ENCODE results near the gene RHD.
"Not testable (repeated sequence)": the region's sequence is repeated elsewhere in the genome, so short reads cannot be mapped to it uniquely, and the experiment has no call there.

DNA sequence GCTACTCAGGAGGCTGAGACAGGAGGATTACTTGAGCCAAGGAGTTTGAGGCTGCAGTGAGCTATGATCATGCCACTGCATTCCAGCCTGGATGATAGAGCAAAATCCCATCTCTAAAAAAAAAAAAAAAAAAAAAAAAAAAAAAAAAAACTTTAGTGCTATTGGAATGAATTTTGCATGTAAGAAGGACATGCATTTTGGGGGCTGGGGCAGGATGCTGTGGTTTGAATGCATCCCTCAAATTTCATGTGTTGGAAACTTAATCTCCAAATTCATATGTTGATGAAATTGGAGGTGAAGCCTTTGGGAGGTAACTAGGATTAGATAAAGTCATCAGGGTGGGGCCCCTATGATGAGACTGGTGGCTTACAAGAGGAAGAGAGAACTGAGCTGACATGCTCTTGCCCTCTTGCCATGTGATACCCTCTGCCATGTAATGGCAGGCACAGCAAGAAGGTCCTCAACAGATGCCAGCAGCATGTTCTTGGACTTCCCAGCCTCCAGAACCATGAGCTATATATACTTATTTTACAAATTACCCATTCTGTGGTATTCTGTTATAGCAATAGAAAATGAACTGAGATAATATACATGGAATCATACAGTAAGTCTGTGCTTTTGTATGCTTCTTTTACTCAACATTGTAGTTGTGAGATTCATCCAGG lies 40.6 kb downstream of the RHD start:
- not testable (repeated sequence) for TF ChIP-seq BACH2 (CRISPR knock-in tag; IDR thresholded peaks at IDR 0.05; ENCODE audit: borderline replicate concordance)
- TF ChIP-seq, protein P1, sequence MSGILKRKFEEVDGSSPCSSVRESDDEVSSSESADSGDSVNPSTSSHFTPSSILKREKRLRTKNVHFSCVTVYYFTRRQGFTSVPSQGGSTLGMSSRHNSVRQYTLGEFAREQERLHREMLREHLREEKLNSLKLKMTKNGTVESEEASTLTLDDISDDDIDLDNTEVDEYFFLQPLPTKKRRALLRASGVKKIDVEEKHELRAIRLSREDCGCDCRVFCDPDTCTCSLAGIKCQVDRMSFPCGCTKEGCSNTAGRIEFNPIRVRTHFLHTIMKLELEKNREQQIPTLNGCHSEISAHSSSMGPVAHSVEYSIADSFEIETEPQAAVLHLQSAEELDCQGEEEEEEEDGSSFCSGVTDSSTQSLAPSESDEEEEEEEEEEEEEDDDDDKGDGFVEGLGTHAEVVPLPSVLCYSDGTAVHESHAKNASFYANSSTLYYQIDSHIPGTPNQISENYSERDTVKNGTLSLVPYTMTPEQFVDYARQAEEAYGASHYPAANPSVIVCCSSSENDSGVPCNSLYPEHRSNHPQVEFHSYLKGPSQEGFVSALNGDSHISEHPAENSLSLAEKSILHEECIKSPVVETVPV (CRISPR knock-in tag; IDR thresholded peaks at IDR 0.05) = not testable (repeated sequence)
